OCI-LY1 (cell line): Measurements from ENCODE around the gene MYL12B.

ENCODE experiments used
- H2AFZ ChIP-seq: fragments of 200-600 bp; sonication (generic), shearing (Covaris generic); 2 replicates; pipeline ENCODE4 v1.6.0; 2014; ENCODE audit warnings: antibody characterized with exemption, mild to moderate bottlenecking, low read length
- H3F3A ChIP-seq: fragments of 200-600 bp; sonication (generic), shearing (Covaris generic); 2 replicates; pipeline ENCODE4 v1.6.0; 2014; ENCODE audit warnings: mild to moderate bottlenecking, antibody characterized with exemption, low read length, moderate library complexity; ENCODE audit not compliant: insufficient read depth
- H3K27ac ChIP-seq: fragments of 200-600 bp; sonication (generic); 2 replicates; pipeline ENCODE4 v1.5.1; 2014; ENCODE audit warnings: low read length, mixed run types, mild to moderate bottlenecking, low read depth; ENCODE audit not compliant: poor library complexity, severe bottlenecking
- H3K27me3 ChIP-seq: fragments of 200-600 bp; sonication (generic); 2 replicates; pipeline ENCODE4 v1.6.0; 2014; ENCODE audit warnings: antibody characterized with exemption, mild to moderate bottlenecking, low read length, moderate library complexity; ENCODE audit not compliant: insufficient read depth
- H3K36me3 ChIP-seq: fragments of 200-600 bp; sonication (generic); 2 replicates; pipeline ENCODE4 v1.6.1; 2014; ENCODE audit warnings: mild to moderate bottlenecking, antibody characterized with exemption, low read length, moderate library complexity, mixed read lengths; ENCODE audit not compliant: insufficient read depth
- H3K4me1 ChIP-seq: fragments of 200-600 bp; sonication (generic); 2 replicates; pipeline ENCODE4 v1.5.1; 2014; ENCODE audit warnings: mild to moderate bottlenecking, low read length, moderate library complexity; ENCODE audit not compliant: insufficient read depth, severe bottlenecking
- H3K4me2 ChIP-seq: fragments of 200-600 bp; sonication (generic), shearing (Covaris generic); 2 replicates; pipeline ENCODE4 v1.6.1; 2014; ENCODE audit warnings: low read length
- H3K4me3 ChIP-seq: fragments of 200-600 bp; sonication (generic); 2 replicates; pipeline ENCODE4 v1.5.1; 2014; ENCODE audit warnings: low read length, low read depth, mild to moderate bottlenecking, mixed read lengths; ENCODE audit not compliant: poor library complexity, severe bottlenecking
- H3K79me2 ChIP-seq: fragments of 200-600 bp; shearing (Covaris generic); 2 replicates; pipeline ENCODE4 v1.6.1; 2016; ENCODE audit warnings: mixed run types, low read length, mixed read lengths; ENCODE audit not compliant: insufficient read depth
- H3K9ac ChIP-seq: fragments of 200-600 bp; sonication (generic), shearing (Covaris generic); 2 replicates; pipeline ENCODE4 v1.6.1; 2014; ENCODE audit warnings: mild to moderate bottlenecking, low read length, mixed read lengths
- H3K9me2 ChIP-seq: fragments of 200-600 bp; sonication (generic), shearing (Covaris generic); 2 replicates; pipeline ENCODE4 v1.6.1; 2014; ENCODE audit warnings: low read depth, mild to moderate bottlenecking, low read length, mixed read lengths
- H3K9me3 ChIP-seq: fragments of 200-600 bp; shearing (Covaris generic); 2 replicates; pipeline ENCODE4 v1.6.1; 2014; ENCODE audit warnings: low read length, mixed read lengths
- H4K20me1 ChIP-seq: fragments of 200-600 bp; sonication (generic), shearing (Covaris generic); 2 replicates; pipeline ENCODE4 v1.6.0; 2016; ENCODE audit warnings: mild to moderate bottlenecking, low read length; ENCODE audit not compliant: insufficient read depth
- EZH2 ChIP-seq: fragments of 200-600 bp; sonication (generic), shearing (Covaris generic); IDR thresholded peaks from 2 replicates; pipeline ENCODE4 v1.8.0; 2017; ENCODE audit warnings: borderline replicate concordance, mixed run types, mild to moderate bottlenecking, antibody characterized with exemption, low read length, moderate library complexity, mixed read lengths
- TF ChIP-seq, protein P1 (sequence below): fragments of 200-600 bp; sonication (generic), shearing (Covaris generic); IDR thresholded peaks from 2 replicates; pipeline ENCODE4 v1.5.1; 2017; ENCODE audit warnings: mild to moderate bottlenecking, antibody characterized with exemption, low read length, moderate library complexity, mixed read lengths

The MYL12B gene

DNA sequence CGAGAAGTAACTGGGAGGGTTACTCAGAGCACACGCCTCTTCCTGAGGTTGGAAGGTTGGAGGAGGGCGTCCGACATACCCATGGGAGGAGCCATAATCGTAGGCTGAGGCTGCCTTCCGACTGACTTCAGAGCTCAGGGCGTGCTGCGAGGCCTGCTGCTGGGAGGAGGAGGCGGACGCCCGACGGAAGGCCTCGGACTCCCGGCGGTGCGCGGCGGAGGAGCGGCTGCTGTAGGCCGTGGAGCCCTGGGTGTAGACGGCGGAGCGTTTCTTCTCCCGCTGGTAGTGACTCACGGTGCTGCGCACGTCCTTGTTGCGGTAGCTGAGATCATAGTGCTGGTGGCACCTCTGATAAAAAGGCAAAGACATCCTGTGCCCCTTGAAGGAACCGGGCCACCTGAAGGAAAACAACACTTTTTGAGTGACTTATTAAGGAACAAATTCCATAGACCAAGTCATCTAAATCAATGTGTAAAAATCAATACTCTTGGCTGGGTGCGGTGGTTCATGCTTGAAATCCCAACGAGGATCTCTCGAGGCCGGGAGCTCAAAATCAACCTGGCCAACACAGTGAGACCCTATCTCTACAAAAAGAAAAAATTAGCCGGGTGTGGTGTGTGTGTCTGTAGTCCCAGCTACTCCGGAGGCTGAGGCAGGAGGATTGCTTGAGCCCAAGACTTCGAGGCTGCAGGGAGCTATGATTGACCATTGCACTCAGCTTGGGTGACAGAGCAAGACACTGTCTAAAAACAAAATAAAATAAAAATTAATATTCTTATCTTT, 46.9 kb upstream of the MYL12B start:
- Histone ChIP-seq H3K79me2 (no peaks in the 10 kb centered on the region), H3K9me2 (no peaks in the 10 kb centered on the region), H3K9me3 (no peaks in the 10 kb centered on the region), H4K20me1 (no peaks in the 10 kb centered on the region), H3K4me1 (peaks cover 28% of the 10 kb centered on the region), H3F3A (no peaks in the 10 kb centered on the region), H3K27ac (no peak overlapping the region), H3K4me3 (no peak overlapping the region), H2AFZ (no peak overlapping the region), H3K36me3 (no peaks in the 10 kb centered on the region), H3K4me2 (no peak overlapping the region), H3K27me3 (no peaks in the 10 kb centered on the region), H3K9ac (no peak overlapping the region)
- TF ChIP-seq, protein P1, sequence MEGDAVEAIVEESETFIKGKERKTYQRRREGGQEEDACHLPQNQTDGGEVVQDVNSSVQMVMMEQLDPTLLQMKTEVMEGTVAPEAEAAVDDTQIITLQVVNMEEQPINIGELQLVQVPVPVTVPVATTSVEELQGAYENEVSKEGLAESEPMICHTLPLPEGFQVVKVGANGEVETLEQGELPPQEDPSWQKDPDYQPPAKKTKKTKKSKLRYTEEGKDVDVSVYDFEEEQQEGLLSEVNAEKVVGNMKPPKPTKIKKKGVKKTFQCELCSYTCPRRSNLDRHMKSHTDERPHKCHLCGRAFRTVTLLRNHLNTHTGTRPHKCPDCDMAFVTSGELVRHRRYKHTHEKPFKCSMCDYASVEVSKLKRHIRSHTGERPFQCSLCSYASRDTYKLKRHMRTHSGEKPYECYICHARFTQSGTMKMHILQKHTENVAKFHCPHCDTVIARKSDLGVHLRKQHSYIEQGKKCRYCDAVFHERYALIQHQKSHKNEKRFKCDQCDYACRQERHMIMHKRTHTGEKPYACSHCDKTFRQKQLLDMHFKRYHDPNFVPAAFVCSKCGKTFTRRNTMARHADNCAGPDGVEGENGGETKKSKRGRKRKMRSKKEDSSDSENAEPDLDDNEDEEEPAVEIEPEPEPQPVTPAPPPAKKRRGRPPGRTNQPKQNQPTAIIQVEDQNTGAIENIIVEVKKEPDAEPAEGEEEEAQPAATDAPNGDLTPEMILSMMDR: no peak
- no peak for TF ChIP-seq EZH2

DNA sequence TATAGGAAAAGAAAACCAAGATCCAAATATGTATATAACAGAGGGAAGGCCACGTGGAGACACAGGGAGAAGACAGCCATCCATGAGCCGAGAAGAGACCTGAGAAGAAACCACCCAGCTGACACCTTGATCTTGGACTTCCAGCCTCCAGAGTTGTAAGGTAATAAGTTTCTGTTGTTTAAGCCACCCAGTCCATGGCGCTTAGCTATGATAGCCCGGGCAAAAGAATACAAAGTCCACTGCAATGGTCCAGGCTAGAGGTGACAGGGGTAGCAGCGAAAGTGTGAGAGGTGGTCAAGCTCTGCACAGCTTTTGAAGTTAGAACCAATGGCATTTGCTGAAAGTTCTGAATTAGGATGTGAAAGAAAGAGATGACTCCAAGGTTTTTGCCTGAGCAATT, 44.9 kb upstream of the MYL12B start:
- Histone ChIP-seq H3K36me3 (no peaks in the 10 kb centered on the region), H2AFZ (no peak overlapping the region), H3K27ac (no peak overlapping the region), H3K4me3 (no peak overlapping the region), H3K4me2 (no peak overlapping the region), H3K27me3 (no peaks in the 10 kb centered on the region), H3F3A (no peaks in the 10 kb centered on the region), H3K79me2 (no peaks in the 10 kb centered on the region), H4K20me1 (no peaks in the 10 kb centered on the region), H3K9me3 (no peaks in the 10 kb centered on the region), H3K4me1 (peaks cover 17% of the 10 kb centered on the region), H3K9me2 (no peaks in the 10 kb centered on the region), H3K9ac (no peak overlapping the region)
- TF ChIP-seq, protein P1: no peak

GRCh38 chr18:3217948-3218647, 43.8 kb upstream of the MYL12B start:
- no peak overlapping the region for H3K4me2 ChIP-seq

More at GRCh38 chr18:3217948-3218647, 43.8 kb upstream of the MYL12B start:
- Histone ChIP-seq H3F3A (no peaks in the 10 kb centered on the region), H3K9me3 (no peaks in the 10 kb centered on the region), H3K79me2 (no peaks in the 10 kb centered on the region), H4K20me1 (no peaks in the 10 kb centered on the region), H2AFZ (no peak overlapping the region), H3K36me3 (no peaks in the 10 kb centered on the region), H3K4me1 (peaks cover 8% of the 10 kb centered on the region), H3K27ac (no peak overlapping the region), H3K4me3 (no peak overlapping the region), H3K9ac (no peak overlapping the region), H3K27me3 (no peaks in the 10 kb centered on the region), H3K9me2 (no peaks in the 10 kb centered on the region)
- TF ChIP-seq, protein P1: no peak
- no peak for TF ChIP-seq EZH2
